WI38 (cell line): ENCODE data around the gene MAGEA4.

Source experiments
- H3K4me3 ChIP-seq: 2 replicates; pipeline ENCODE4 v1.5.1; 2011; ENCODE audit warnings: low read depth, mild to moderate bottlenecking, control low read depth, low read length
- TF ChIP-seq, protein P1 (sequence below): IDR thresholded peaks from 2 replicates; pipeline ENCODE4 v1.5.1; 2012; ENCODE audit warnings: low read depth, mild to moderate bottlenecking, control low read depth, low read length

The MAGEA4 gene

DNA sequence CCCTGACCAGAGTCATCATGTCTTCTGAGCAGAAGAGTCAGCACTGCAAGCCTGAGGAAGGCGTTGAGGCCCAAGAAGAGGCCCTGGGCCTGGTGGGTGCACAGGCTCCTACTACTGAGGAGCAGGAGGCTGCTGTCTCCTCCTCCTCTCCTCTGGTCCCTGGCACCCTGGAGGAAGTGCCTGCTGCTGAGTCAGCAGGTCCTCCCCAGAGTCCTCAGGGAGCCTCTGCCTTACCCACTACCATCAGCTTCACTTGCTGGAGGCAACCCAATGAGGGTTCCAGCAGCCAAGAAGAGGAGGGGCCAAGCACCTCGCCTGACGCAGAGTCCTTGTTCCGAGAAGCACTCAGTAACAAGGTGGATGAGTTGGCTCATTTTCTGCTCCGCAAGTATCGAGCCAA lies 11.0 kb downstream of the MAGEA4 start:
- TF ChIP-seq, protein P1, sequence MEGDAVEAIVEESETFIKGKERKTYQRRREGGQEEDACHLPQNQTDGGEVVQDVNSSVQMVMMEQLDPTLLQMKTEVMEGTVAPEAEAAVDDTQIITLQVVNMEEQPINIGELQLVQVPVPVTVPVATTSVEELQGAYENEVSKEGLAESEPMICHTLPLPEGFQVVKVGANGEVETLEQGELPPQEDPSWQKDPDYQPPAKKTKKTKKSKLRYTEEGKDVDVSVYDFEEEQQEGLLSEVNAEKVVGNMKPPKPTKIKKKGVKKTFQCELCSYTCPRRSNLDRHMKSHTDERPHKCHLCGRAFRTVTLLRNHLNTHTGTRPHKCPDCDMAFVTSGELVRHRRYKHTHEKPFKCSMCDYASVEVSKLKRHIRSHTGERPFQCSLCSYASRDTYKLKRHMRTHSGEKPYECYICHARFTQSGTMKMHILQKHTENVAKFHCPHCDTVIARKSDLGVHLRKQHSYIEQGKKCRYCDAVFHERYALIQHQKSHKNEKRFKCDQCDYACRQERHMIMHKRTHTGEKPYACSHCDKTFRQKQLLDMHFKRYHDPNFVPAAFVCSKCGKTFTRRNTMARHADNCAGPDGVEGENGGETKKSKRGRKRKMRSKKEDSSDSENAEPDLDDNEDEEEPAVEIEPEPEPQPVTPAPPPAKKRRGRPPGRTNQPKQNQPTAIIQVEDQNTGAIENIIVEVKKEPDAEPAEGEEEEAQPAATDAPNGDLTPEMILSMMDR: no peak
- no peak overlapping the region for H3K4me3 ChIP-seq

DNA sequence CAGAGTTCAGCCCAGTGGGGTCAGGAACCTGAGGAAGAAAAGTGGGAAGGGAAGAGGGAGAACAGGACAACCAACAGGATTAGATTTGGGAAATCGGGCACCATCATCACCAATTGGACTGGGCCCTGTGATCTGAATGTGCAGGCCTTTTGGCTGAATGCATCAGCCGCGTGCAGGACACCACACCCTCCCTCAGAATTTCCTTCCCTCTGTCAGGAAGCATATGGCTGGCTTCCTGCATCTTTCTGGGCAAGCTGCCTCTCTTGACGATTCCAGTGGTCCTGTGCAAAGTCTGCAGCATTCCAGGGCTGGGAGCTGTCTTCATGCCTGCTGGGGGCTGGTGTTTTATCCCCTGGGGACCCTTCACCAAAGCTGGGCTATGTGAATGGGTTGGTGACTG lies 16.4 kb downstream of the MAGEA4 start:
- H3K4me3 ChIP-seq: no peak overlapping the region
- TF ChIP-seq, protein P1: no peak

DNA sequence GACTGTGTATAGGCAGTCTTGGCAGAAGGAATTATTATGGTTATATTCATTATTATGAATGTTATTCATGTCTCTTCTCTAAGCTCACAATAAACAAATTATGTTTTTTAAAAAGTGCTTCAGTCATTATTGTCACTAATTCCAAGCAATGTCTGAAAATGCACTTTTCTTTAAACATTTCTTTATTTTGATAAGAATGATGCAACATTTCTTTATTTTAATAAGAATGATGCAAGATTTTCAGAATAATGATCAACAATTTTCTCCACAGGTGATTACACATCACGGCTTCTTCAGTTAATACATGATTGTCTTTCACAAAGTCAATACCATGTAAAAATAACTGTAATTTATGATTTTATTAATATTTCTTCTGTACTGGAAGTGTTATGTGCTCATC lies 22.7 kb downstream of the MAGEA4 start:
- TF ChIP-seq, protein P1: no peak
- H3K4me3 ChIP-seq: no peak overlapping the region

DNA sequence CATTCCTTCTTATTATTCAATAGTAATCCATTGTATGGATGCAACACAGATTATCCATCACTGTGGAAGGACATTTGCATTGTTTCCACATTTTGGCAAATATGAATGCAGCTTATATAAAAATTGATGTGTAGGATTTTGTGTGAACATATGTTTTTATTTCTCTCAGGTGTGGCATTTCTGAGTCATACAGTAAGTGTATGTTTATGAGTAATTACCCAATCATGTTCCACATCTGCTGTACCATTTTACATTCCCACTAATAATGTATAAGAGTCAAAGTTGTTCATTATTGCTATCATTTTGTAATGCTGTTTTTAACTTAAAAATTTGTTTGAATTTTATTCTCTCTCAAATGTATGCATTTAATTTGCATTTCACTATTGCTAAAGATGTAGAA lies 25.5 kb downstream of the MAGEA4 start:
- no peak overlapping the region for H3K4me3 ChIP-seq
- TF ChIP-seq, protein P1: no peak

DNA sequence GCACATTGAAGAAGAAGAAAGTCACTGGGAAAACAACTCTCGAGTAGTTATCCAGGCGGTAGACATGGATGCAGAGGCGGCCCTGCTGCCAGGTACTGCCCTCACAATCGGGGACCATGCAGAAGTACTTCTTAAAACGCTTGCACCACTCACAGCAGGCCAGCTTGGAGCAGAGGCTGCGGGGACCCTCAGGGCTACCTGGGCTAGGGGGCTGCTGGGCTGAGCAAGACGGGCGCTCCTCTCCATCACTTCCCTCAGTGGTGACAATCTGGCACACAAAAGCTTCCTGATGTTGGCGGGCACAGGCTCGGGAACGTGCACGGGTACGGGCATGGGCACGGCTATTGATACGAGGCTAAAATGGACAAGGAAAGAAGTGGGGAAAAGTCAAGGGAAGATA lies 42.0 kb downstream of the MAGEA4 start:
- no peak overlapping the region for H3K4me3 ChIP-seq
- TF ChIP-seq, protein P1: no peak

DNA sequence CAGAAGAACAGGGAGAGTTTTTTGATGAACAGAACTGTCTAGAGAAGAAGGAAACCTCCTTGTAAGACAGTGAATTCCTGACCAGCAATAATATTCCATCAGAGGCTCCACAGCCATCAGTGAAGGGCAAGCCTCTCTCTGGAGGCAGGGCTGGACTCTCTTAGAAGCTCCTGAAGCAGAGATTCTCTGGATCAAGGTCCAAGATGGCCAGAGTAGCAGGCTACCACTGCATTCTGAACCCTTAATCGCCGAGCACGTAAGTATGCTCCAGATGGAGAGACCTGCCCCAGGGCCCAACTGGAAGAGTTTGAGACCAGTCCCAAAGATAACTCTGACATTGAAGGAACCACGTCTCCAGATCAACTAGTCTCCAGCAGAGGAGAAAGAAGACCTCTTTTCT lies 45.4 kb downstream of the MAGEA4 start:
- no peak overlapping the region for H3K4me3 ChIP-seq
- TF ChIP-seq, protein P1: no peak

DNA sequence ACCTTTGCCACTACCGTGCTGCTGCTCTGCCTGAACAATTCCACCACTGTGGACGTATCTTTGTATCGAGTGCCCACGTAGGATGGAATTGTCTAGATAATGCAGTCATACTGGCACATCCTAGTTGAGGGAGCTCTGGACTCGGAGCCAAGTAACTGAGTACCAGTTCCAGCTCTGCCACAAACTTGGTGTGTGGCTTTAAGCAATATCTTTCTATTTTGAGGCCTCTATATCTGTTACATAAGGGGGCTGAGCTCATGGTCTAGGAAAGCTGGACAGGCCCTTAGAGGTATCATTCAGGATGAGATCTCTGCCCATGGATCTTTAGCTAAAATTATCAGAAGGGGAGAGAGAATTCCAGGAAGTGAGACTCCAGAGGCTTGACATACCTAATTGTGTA lies 49.3 kb downstream of the MAGEA4 start:
- H3K4me3 ChIP-seq: no peak overlapping the region
- TF ChIP-seq, protein P1: no peak
